Smooth muscle cell (in vitro differentiated cells): ENCODE measurements around the gene BPIFB3. TPM values are rescaled to one million over a fixed set of nuclear protein-coding genes. Genes with fewer than 3 reads are reported as not detected.
A peak's percentile ranks its signal among the peaks of the same experiment; 100 is the strongest.

Experiments
- DNase-seq: peaks from one replicate; lab custom pipeline; 2025; ENCODE audit not compliant: unreplicated experiment; lab: John Stamatoyannopoulos, UW
- H2AFZ ChIP-seq: fragments of 200-600 bp; sonication (generic); 2 replicates; pipeline ENCODE4 v1.6.0; 2016; ENCODE audit warnings: antibody characterized with exemption, low read depth, mild to moderate bottlenecking
- H3F3A ChIP-seq: fragments of 200-600 bp; sonication (generic); 2 replicates; pipeline ENCODE4 v1.6.0; 2017; ENCODE audit warnings: antibody characterized with exemption, low read depth
- H3K27ac ChIP-seq: fragments of 200-600 bp; sonication (generic); 2 replicates; pipeline ENCODE4 v1.5.1; 2016; ENCODE audit warnings: low read depth, mild to moderate bottlenecking
- H3K27me3 ChIP-seq: fragments of 200-600 bp; sonication (generic); 2 replicates; pipeline ENCODE4 v1.6.1; 2016; ENCODE audit warnings: low read depth, mild to moderate bottlenecking
- H3K36me3 ChIP-seq: fragments of 200-600 bp; sonication (generic); 2 replicates; pipeline ENCODE4 v1.5.1; 2016; ENCODE audit warnings: low read depth
- H3K4me1 ChIP-seq: fragments of 200-600 bp; sonication (generic); 2 replicates; pipeline ENCODE4 v1.5.1; 2016; ENCODE audit warnings: low read depth
- H3K4me2 ChIP-seq: fragments of 200-600 bp; sonication (generic); 2 replicates; pipeline ENCODE4 v1.6.0; 2016; ENCODE audit warnings: mild to moderate bottlenecking
- H3K4me3 ChIP-seq: fragments of 200-600 bp; sonication (generic); 2 replicates; pipeline ENCODE4 v1.5.1; 2016; ENCODE audit warnings: mild to moderate bottlenecking
- H3K79me2 ChIP-seq: fragments of 200-600 bp; sonication (generic); 2 replicates; pipeline ENCODE4 v1.6.0; 2016; ENCODE audit warnings: low read depth, mild to moderate bottlenecking
- H3K9ac ChIP-seq: fragments of 200-600 bp; sonication (generic); 2 replicates; pipeline ENCODE4 v1.6.0; 2016; ENCODE audit warnings: low read depth
- H3K9me3 ChIP-seq: fragments of 200-600 bp; sonication (generic); replicated peaks from 2 replicates; pipeline ENCODE4 v1.5.1; 2016; ENCODE audit warnings: low read depth
- H4K20me1 ChIP-seq: fragments of 200-600 bp; sonication (generic); 2 replicates; pipeline ENCODE4 v1.6.0; 2016; ENCODE audit warnings: low read depth
- WGBS: methylation state at CpG from one replicate; pipeline ENCODE4 v1.1.7; 2016; ENCODE audit warnings: low lambda C conversion rate; 5-methylcytosine and 5-hydroxymethylcytosine counted together
- polyA plus RNA-seq: library from polyadenylated mRNA; unstranded; fragments of >200 nt; fragmentation: Nextera tagmentation; extraction: Ambion mirVana; gene quantifications from 2 replicates; pipeline ENCODE4 v1.2.1, GENCODE V29; 2016
- total RNA-seq: library from RNA; depleted of rRNA; stranded (reverse); fragments of >200 nt; gene quantifications from 2 replicates; pipeline ENCODE4 v1.2.3, GENCODE V29; 2014
- TF ChIP-seq, protein P1 (sequence below): fragments of 200-600 bp; sonication (generic); IDR thresholded peaks from 2 replicates; pipeline ENCODE4 v1.5.1; 2017; ENCODE audit warnings: borderline replicate concordance, mild to moderate bottlenecking, antibody characterized with exemption; ENCODE audit not compliant: insufficient read depth, poor library complexity, severe bottlenecking

Gene BPIFB3, protein sequence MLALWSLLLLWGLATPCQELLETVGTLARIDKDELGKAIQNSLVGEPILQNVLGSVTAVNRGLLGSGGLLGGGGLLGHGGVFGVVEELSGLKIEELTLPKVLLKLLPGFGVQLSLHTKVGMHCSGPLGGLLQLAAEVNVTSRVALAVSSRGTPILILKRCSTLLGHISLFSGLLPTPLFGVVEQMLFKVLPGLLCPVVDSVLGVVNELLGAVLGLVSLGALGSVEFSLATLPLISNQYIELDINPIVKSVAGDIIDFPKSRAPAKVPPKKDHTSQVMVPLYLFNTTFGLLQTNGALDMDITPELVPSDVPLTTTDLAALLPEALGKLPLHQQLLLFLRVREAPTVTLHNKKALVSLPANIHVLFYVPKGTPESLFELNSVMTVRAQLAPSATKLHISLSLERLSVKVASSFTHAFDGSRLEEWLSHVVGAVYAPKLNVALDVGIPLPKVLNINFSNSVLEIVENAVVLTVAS
- not detected in 2 replicates for total RNA-seq
- not detected in 2 replicates for polyA plus RNA-seq

DNA sequence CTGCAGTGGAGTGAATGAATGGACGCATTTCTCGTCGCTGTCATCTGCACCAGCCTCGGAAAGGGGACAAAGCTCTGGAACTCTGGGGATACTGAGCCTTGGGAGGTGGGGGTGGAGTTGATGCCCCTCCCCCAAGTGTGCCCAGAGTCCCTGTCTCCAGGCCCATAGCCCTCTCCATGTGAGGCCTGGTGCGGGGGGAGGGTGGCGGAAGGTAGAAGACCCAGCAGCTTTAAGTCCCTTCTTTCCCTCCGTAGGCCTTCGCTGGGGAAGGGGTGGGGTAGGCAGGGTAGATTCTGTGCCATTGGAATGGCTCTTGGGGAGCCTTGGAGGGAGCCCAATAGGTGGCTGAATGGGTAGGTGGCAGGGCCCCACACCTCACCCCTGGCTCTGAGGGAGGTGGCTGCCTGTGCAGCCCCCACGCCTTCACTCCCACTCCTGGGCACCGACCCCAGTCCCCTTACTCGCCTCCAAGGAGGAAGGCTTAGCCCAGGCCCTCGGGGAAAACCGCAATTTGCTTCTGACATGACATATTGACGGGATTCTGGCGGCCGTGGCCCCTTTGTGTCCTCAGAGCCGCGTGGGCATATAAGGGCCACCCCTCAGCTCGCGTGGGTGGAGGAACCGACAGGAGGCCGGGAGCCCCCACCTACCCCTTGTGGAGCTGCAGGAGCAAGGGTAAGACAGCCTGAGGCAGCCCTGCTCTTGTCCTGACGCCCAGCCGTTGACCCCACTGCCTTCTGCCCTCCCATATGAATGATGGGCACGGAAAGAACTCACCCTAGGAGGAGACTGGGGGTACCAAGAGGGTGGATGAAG, at the start of gene BPIFB3:
Gene BPIFB3, plus strand, starts transcription at position 613 of the 816 bp plus-strand sequence. CDS start 1,533 bp downstream, outside the sequence.
- TF ChIP-seq, protein P1, sequence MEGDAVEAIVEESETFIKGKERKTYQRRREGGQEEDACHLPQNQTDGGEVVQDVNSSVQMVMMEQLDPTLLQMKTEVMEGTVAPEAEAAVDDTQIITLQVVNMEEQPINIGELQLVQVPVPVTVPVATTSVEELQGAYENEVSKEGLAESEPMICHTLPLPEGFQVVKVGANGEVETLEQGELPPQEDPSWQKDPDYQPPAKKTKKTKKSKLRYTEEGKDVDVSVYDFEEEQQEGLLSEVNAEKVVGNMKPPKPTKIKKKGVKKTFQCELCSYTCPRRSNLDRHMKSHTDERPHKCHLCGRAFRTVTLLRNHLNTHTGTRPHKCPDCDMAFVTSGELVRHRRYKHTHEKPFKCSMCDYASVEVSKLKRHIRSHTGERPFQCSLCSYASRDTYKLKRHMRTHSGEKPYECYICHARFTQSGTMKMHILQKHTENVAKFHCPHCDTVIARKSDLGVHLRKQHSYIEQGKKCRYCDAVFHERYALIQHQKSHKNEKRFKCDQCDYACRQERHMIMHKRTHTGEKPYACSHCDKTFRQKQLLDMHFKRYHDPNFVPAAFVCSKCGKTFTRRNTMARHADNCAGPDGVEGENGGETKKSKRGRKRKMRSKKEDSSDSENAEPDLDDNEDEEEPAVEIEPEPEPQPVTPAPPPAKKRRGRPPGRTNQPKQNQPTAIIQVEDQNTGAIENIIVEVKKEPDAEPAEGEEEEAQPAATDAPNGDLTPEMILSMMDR: no peak
- WGBS: 82% methylated on average over 25 of the region's 25 CpGs
- no peaks in the 10 kb centered on the region for H3K79me2 ChIP-seq
- no peak within 1 kb of the TSS for H3K4me3 ChIP-seq
- no peak within 1 kb of the TSS for H2AFZ ChIP-seq
- no peaks in the 10 kb centered on the region for H4K20me1 ChIP-seq
- H3K27me3 ChIP-seq: no peaks in the 10 kb centered on the region
- H3K27ac ChIP-seq: no peak within 1 kb of the TSS
- no peak for DNase-seq
- H3K36me3 ChIP-seq: no peaks in the 10 kb centered on the region
- H3K9ac ChIP-seq: no peak within 1 kb of the TSS
- no peak within 1 kb of the TSS for H3K4me2 ChIP-seq
- H3F3A ChIP-seq: no peaks in the 10 kb centered on the region
- no peaks in the 10 kb centered on the region for H3K9me3 ChIP-seq
- no peaks in the 10 kb centered on the region for H3K4me1 ChIP-seq

DNA sequence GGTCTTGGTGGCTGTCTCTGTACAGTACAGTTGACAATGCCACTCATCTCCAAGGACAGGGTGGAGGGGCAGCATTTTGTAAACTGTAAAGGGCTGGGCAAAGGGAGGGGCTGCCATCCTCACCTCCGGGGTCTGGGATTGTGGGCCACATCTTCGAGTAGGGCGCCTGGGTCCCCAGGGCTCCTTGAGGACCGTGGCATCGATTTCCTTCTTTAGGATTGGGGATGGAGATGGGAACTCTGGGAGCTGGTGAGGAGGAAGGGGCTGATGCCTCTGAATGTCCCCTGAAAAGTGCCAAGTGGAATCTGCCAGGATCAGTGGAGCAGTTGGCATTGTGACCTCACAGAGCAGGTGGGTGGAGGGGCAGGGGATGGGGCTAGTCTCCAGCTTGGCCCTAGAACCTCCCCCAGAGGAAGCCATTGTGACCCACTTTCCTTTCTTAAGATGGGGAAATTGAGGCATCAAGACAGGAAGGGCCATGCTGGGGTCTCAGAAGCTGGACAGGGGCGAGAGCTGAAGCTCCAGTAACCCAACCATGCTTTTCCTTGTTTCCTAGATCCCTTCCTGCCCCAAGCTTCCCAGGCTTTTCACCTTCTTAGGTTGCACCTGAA, 49.5 kb upstream of the BPIFB3 start, which contains the start of gene SUN5:
Gene SUN5, minus strand, starts transcription at position 293 of the 611 bp plus-strand sequence. Its CDS starts 93 bp downstream, at position 200.
- Histone ChIP-seq H4K20me1 (no peaks in the 10 kb centered on the region), H3K4me2 (no peak within 1 kb of the TSS), H3K4me1 (no peaks in the 10 kb centered on the region), H3F3A (no peaks in the 10 kb centered on the region), H3K36me3 (no peaks in the 10 kb centered on the region), H3K27me3 (no peaks in the 10 kb centered on the region), H3K9ac (no peak within 1 kb of the TSS), H3K4me3 (no peak within 1 kb of the TSS), H3K27ac (no peak within 1 kb of the TSS), H3K9me3 (no peaks in the 10 kb centered on the region), H2AFZ (no peak within 1 kb of the TSS), H3K79me2 (no peaks in the 10 kb centered on the region)
- WGBS: 93% methylated on average over 6 of the region's 6 CpGs
- no peak for DNase-seq
- TF ChIP-seq, protein P1: no peak

DNA sequence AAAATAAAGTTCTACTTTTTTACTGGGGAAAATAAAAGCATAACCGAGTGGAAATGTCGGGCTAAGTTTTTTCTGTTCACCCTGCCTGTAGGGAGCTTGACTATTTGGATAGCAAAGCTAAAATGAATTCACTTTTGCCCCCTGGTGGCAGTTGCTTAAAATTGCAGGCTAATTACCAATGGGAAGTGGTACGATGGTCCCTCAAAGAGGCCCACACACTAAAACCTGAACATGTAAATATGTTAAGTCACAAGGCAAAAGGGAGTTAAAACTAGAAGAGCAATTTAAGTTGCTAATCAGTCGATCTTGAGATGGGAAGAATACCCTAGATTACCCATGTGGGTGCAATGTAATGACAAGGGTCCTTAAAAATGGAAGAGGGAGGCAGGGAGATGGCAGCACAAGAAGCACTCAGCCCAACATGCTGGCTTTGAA, 48.6 kb upstream of the BPIFB3 start:
- H3K27me3 ChIP-seq: no peaks in the 10 kb centered on the region
- H3K36me3 ChIP-seq: no peaks in the 10 kb centered on the region
- no peaks in the 10 kb centered on the region for H3K79me2 ChIP-seq
- H3K9ac ChIP-seq: no peak overlapping the region
- H3K4me3 ChIP-seq: no peak overlapping the region
- H3K9me3 ChIP-seq: no peaks in the 10 kb centered on the region
- H3K27ac ChIP-seq: no peak overlapping the region
- TF ChIP-seq, protein P1: peak; percentile 60
- 53% methylated on average over 4 of the region's 4 CpGs for WGBS
- H2AFZ ChIP-seq: no peak overlapping the region
- H4K20me1 ChIP-seq: no peaks in the 10 kb centered on the region
- no peaks in the 10 kb centered on the region for H3K4me1 ChIP-seq
- DNase-seq: no peak
- no peak overlapping the region for H3K4me2 ChIP-seq
- no peaks in the 10 kb centered on the region for H3F3A ChIP-seq
